Measurements from ENCODE around the gene SKOR2.

DNA sequence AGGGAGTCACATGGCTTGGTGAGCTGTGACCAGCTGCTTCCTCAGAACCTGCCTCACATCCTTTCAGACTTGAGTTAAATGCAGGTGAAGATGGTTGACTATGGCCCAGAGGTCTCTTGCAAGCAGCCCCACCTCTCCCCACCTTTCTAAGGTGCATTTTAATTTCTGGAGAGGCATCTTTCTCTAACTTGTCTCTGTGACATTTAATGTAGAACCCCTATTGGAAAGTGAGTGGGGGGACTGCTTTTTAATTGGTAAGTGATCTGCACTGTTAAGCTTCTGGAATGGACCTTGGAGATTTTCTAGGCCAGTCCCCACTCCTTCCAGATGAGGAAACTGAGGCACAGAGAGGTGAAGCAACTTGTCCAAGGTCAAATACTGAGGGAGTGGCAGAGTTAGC is 37.3 kb upstream of the SKOR2 start:
- TF ChIP-seq POLR2AphosphoS5 (IDR thresholded peaks at IDR 0.05) = no peak
- TF ChIP-seq CTCF (IDR thresholded peaks at IDR 0.05) = no peak
